Breast epithelium (tissue), 3 donors: ENCODE data around the gene SLX4.

Experiments
- POLR2A ChIP-seq: fragments of 450-650 bp; IDR thresholded peaks from one replicate; pipeline ENCODE4 v1.6.1; 2016; ENCODE audit warnings: antibody characterized with exemption, mild to moderate bottlenecking, moderate library complexity
- POLR2AphosphoS5 ChIP-seq, 3 donors: sonication (generic); formaldehyde crosslinking; IDR thresholded peaks; one replicate each; pipeline ENCODE4 v1.6.1; 2017; ENCODE audit warnings: antibody characterized with exemption in 3 of 3
- TF ChIP-seq, protein P1 (sequence below), 3 donors: fragments of 450-650 bp; IDR thresholded peaks; one replicate each; pipeline ENCODE4 v1.5.1; 2016 to 2017; ENCODE audit warnings: antibody characterized with exemption in 3 of 3, mild to moderate bottlenecking in 3 of 3, moderate library complexity in 3 of 3

DNA sequence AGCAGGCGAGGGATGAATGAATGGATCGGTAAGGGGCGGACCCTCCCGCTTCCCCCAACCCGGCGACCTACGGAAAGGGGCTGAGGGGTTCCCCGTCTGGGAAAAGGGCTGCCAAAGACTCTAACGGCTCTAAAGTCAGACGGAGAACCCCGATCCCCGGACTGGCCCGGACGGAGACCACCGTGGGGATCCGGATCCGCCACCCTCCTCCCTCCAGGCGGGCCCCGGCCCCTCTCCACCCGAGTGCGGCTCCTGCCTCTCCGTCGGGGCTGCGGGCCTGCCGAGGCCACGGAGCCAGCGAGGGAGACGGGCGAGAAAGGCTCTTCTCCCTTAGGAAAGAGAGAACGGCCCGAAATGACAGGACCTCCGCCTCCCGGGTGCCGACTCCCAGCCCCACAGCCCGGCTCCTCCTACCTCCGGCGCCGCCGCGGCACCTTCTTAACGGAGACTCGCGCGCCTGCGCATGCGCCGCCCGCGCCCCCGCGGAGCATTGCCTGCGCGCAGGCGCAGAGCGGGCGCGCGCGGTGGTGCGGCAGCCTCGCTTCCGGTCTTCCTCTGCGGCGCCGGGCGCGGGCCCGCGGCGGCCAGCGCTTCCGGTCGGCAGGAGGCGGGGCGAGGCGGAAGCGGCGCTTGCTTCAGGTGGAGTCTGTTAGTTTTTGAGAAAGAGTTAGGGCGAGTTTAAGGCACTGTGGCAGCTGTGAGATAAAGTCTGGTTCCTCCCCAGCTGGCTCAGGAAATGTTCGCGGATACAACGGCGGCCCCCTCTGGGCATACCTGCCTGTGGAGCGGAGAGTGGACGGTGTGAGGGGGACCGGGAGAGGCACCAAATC is at the start of gene SLX4:
- TF ChIP-seq POLR2A (no peak), POLR2AphosphoS5 (IDR thresholded peaks at IDR 0.05) (no peak)
- TF ChIP-seq, protein P1, sequence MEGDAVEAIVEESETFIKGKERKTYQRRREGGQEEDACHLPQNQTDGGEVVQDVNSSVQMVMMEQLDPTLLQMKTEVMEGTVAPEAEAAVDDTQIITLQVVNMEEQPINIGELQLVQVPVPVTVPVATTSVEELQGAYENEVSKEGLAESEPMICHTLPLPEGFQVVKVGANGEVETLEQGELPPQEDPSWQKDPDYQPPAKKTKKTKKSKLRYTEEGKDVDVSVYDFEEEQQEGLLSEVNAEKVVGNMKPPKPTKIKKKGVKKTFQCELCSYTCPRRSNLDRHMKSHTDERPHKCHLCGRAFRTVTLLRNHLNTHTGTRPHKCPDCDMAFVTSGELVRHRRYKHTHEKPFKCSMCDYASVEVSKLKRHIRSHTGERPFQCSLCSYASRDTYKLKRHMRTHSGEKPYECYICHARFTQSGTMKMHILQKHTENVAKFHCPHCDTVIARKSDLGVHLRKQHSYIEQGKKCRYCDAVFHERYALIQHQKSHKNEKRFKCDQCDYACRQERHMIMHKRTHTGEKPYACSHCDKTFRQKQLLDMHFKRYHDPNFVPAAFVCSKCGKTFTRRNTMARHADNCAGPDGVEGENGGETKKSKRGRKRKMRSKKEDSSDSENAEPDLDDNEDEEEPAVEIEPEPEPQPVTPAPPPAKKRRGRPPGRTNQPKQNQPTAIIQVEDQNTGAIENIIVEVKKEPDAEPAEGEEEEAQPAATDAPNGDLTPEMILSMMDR (IDR thresholded peaks at IDR 0.05), result no peak
